Measurements from ENCODE around the gene AGAP2.
"Not testable (repeated sequence)": the region's sequence is repeated elsewhere in the genome, so short reads cannot be mapped to it uniquely, and the experiment has no call there.

Gene AGAP2

DNA sequence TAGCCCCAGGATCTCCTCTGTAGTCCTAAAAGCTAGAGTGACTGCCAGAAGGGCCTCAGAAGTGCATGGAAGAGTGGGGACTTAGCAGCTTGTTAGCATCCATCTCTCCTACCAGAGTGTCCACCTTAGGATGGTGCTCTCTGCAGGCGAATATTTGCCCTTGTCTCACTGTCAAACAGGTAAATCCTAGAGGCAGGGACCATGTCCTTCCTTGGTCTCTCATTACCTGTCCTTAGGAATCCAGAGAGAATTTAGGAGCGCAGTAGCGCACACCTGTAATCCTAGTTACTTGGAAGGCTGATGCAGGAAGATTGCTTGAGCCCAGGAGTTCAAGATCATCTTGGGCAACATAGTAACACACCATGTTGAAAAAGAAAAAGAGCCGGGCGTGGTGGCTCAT, 21.4 kb downstream of the AGAP2 start:
- H3K4me1 ChIP-seq (ENCODE audit: insufficient read depth, poor library complexity, severe bottlenecking): no peaks in the 10 kb centered on the region
- H3K4me3 ChIP-seq (ENCODE audit: severe bottlenecking): no peak overlapping the region
- TF ChIP-seq, protein P1, sequence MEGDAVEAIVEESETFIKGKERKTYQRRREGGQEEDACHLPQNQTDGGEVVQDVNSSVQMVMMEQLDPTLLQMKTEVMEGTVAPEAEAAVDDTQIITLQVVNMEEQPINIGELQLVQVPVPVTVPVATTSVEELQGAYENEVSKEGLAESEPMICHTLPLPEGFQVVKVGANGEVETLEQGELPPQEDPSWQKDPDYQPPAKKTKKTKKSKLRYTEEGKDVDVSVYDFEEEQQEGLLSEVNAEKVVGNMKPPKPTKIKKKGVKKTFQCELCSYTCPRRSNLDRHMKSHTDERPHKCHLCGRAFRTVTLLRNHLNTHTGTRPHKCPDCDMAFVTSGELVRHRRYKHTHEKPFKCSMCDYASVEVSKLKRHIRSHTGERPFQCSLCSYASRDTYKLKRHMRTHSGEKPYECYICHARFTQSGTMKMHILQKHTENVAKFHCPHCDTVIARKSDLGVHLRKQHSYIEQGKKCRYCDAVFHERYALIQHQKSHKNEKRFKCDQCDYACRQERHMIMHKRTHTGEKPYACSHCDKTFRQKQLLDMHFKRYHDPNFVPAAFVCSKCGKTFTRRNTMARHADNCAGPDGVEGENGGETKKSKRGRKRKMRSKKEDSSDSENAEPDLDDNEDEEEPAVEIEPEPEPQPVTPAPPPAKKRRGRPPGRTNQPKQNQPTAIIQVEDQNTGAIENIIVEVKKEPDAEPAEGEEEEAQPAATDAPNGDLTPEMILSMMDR (IDR thresholded peaks at IDR 0.05; ENCODE audit: poor library complexity, severe bottlenecking): no peak
- no peaks in the 10 kb centered on the region for H3K9me3 ChIP-seq (ENCODE audit: severe bottlenecking)
- H3K27ac ChIP-seq (ENCODE audit: poor library complexity, severe bottlenecking): no peak overlapping the region
- ATAC-seq (ENCODE audit: low read depth): no peak
- peaks cover 46% of the 10 kb centered on the region for H3K36me3 ChIP-seq (ENCODE audit: low read depth)
- H3K27me3 ChIP-seq (ENCODE audit: insufficient read depth, poor library complexity, severe bottlenecking): no peaks in the 10 kb centered on the region
- DNase-seq (ENCODE audit: low spot score): no peak

DNA sequence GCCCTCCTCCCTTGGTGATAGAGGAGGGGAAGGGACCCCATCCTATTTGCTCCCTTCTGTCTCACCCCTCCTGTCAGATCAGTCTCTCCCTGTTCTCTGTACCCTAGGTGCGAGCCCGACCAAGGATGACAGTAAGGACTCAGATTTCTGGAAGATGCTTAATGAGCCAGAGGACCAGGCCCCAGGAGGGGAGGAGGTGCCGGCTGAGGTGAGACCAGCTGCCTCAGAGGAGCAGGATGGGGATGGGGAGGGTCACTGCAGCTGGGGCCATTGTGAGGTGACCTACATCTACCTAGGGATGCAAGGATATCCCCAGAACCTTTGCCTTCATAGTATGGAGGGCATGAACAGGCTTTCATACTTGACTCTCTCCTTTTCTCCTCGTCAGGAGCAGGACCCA, 22.2 kb downstream of the AGAP2 start:
- Histone ChIP-seq H3K9me3 (ENCODE audit: severe bottlenecking) (no peaks in the 10 kb centered on the region), H3K4me3 (ENCODE audit: severe bottlenecking) (no peak overlapping the region), H3K27me3 (ENCODE audit: insufficient read depth, poor library complexity, severe bottlenecking) (no peaks in the 10 kb centered on the region), H3K36me3 (ENCODE audit: low read depth) (peaks cover 46% of the 10 kb centered on the region), H3K27ac (ENCODE audit: poor library complexity, severe bottlenecking) (no peak overlapping the region), H3K4me1 (ENCODE audit: insufficient read depth, poor library complexity, severe bottlenecking) (no peaks in the 10 kb centered on the region)
- no peak for ATAC-seq (ENCODE audit: low read depth)
- no peak for DNase-seq (ENCODE audit: low spot score)
- TF ChIP-seq, protein P1 (IDR thresholded peaks at IDR 0.05; ENCODE audit: poor library complexity, severe bottlenecking): no peak

DNA sequence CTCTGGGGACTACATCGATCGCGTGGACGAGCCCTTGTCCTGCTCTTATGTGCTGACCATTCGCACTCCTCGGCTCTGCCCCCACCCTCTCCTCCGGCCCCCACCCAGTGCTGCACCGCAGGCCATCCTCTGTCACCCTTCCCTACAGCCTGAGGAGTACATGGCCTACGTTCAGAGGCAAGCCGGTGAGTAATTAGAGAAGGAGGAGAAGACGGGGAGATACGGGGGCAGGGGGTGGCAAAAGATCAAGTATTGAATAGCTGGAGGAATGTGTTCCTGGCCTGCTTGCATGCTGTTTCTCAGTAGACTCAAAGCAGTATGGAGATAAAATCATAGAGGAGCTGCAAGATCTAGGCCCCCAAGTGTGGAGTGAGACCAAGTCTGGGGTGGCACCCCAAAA, 22.8 kb downstream of the AGAP2 start:
- Histone ChIP-seq H3K9me3 (ENCODE audit: severe bottlenecking) (no peaks in the 10 kb centered on the region), H3K36me3 (ENCODE audit: low read depth) (peaks cover 46% of the 10 kb centered on the region), H3K27me3 (ENCODE audit: insufficient read depth, poor library complexity, severe bottlenecking) (no peaks in the 10 kb centered on the region), H3K4me3 (ENCODE audit: severe bottlenecking) (no peak overlapping the region), H3K4me1 (ENCODE audit: insufficient read depth, poor library complexity, severe bottlenecking) (no peaks in the 10 kb centered on the region), H3K27ac (ENCODE audit: poor library complexity, severe bottlenecking) (no peak overlapping the region)
- no peak for DNase-seq (ENCODE audit: low spot score)
- no peak for ATAC-seq (ENCODE audit: low read depth)
- TF ChIP-seq, protein P1 (IDR thresholded peaks at IDR 0.05; ENCODE audit: poor library complexity, severe bottlenecking): no peak

DNA sequence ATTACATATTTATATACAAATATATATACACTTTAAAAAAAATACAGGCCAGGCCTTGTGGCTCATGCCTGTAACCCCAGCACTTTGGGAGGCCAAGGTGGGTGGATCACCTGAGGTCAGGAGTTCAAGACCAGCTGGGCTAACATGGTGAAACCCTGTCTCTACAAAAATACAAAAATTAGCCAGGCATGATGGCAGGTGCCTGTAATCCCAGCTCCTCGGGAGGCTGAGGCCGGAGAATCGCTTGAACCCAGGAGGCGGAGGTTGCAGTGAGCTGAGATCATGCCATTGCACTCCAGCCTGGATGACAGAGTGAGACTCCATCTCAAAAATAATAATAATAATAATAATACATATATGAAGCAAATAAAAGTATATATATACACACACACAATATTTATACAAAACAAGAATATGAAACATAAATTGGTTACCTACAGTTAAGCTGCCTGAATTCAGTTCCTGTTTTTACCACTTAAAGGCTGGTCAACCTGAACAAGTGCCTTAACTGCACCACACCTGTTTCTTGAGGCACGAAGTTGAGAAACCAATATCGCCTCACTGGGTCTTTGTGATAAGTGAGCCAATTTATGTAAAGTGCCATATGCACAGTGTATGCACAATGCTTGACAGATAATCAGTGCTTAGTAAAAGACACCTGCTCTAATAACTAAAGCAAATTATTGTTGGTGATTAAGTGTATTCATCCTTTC, 23.4 kb downstream of the AGAP2 start:
- DNase-seq (ENCODE audit: low spot score); H3K4me1 ChIP-seq (ENCODE audit: insufficient read depth, poor library complexity, severe bottlenecking): not testable (repeated sequence)

DNA sequence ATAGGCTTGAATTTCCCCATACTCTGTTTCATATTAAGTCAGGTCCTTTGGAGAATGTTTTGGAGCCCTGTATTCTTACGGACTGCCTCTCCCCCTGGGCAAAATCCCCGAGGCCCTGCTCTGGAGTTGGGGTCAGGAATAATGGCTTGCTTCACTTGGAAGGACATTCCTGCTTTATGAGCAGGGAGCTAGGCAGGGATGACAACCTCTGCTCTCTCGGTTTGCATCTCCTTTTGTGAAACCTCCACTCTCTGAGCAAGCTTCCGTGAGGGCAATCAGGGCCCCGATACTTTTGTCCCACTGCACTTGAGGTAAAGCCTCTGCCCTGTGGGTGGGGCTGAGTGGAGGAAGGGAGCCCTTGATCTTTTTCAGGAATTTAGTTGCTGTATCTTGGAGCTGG, 25.3 kb downstream of the AGAP2 start:
- H3K27ac ChIP-seq (ENCODE audit: poor library complexity, severe bottlenecking): no peak overlapping the region
- DNase-seq (ENCODE audit: low spot score): no peak
- no peak for ATAC-seq (ENCODE audit: low read depth)
- peaks cover 35% of the 10 kb centered on the region for H3K36me3 ChIP-seq (ENCODE audit: low read depth)
- H3K9me3 ChIP-seq (ENCODE audit: severe bottlenecking): no peaks in the 10 kb centered on the region
- no peaks in the 10 kb centered on the region for H3K4me1 ChIP-seq (ENCODE audit: insufficient read depth, poor library complexity, severe bottlenecking)
- no peaks in the 10 kb centered on the region for H3K27me3 ChIP-seq (ENCODE audit: insufficient read depth, poor library complexity, severe bottlenecking)
- H3K4me3 ChIP-seq (ENCODE audit: severe bottlenecking): no peak overlapping the region
- TF ChIP-seq, protein P1 (IDR thresholded peaks at IDR 0.05; ENCODE audit: poor library complexity, severe bottlenecking): no peak

More for the DNA sequence above, 23.4 kb downstream of the AGAP2 start:
- H3K4me3 ChIP-seq (ENCODE audit: severe bottlenecking); ATAC-seq (ENCODE audit: low read depth); H3K9me3 ChIP-seq (ENCODE audit: severe bottlenecking); H3K27ac ChIP-seq (ENCODE audit: poor library complexity, severe bottlenecking); H3K27me3 ChIP-seq (ENCODE audit: insufficient read depth, poor library complexity, severe bottlenecking): not testable (repeated sequence)
- H3K36me3 ChIP-seq (ENCODE audit: low read depth): peaks cover 46% of the 10 kb centered on the region
